GM18517 (cell line): Measurements from ENCODE around the gene ANO9.
"Not testable (repeated sequence)": the region's sequence is repeated elsewhere in the genome, so short reads cannot be mapped to it uniquely, and the experiment has no call there.

Experiments
- ATAC-seq: cut with Tn5 transposase; IDR thresholded peaks from one replicate; pipeline ENCODE4 v1.9.1; 2021; ENCODE audit warnings: mild to moderate bottlenecking, moderate library complexity; ENCODE audit not compliant: unreplicated experiment

Gene ANO9

DNA sequence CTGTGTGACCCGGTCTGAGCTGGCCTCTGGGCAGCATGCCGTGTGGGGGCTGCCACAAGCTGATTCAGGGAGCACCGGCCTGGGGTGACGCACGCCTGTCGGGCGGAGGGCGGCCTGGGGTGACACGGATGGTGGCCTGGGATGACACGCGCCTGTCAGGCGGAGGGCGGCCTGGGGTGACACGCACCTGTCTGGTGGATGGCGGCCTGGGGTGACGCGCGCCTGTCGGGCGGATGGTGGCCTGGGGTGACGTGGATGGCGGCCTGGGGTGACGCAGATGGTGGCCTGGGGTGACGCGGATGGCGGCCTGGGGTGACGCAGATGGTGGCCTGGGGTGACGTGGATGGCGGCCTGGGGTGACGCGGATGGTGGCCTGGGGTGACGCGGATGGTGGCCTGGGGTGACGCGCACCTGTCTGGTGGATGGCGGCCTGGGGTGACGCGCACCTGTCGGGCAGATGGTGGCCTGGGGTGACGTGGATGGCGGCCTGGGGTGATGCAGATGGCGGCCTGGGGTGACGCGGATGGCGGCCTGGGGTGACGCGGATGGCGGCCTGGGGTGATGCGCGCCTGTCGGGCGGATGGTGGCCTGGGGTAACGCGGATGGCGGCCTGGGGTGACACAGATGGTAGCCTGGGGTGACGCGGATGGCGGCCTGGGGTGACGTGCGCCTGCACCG is 29.8 kb upstream of the ANO9 start:
- no peak for ATAC-seq

GRCh38 chr11:469684-470560 is 28.1 kb upstream of the ANO9 start:
- no peak for ATAC-seq

GRCh38 chr11:469026-469683 is 27.3 kb upstream of the ANO9 start:
- not testable (repeated sequence) for ATAC-seq

GRCh38 chr11:468493-468892 is 26.7 kb upstream of the ANO9 start:
- ATAC-seq: no peak

- ATAC-seq: no peak
These were observed 26.2 kb upstream of the ANO9 start for GRCh38 chr11:468036-468435.

GRCh38 chr11:465896-466530 is 24.2 kb upstream of the ANO9 start:
- no peak for ATAC-seq

GRCh38 chr11:464316-464715 is 22.5 kb upstream of the ANO9 start:
- no peak for ATAC-seq

DNA sequence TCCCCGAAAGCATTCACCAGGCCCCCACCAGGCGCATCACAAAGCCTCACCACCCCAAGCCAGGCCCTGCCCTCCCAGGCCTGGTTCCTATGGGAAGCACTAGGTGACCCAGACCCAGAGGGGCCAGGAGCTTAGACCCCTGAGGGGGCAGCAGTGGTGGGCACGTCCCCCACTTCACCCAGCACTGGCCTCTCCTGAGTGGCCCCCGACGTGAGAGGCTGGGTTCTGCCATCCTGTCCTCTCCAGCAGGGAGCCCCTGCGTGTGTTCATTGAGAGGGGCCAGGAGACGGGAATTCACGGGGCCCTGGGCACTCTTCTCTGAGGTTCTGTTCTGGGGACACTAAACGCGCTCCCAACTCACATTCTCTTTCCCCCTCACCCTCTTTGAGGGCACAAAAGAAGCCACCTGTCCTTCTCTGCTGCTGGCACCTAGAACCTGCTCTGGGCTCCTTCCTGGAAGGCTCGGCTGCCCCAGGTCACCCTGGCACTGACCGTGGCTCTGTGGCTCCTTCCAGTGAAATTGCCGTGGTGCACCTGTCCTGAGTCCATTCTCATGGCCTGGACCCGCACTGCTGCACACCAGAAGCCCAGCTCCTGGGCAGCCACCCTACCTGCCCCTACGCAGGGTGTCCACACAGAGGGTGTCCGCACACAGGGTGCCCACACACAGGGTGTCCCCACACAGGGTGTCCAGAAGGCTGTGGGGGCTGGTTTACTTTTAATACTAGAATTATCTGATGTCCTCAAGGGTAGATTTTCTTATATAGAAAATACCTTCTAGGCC is 20.5 kb upstream of the ANO9 start:
- ATAC-seq: no peak

DNA sequence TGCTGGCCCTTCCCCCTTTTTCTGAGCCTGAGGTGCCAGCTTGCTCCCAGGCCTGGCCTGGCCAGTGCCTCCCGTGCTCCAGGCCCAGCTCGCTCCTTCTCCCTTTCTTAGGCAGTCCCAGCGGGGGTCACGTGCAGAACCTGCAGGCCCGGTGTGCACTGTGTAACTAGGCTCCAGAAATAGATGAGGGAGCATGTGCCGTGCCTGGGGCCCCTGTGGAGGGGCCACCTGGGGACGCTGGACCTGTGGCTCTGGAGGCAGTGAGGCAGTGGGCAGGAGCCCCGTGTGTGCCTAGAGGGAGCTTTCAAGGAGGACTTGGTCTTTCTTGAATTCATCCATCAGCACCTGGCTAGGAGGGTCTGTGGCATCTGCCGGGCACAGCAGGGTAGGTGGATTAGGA is 19.8 kb upstream of the ANO9 start:
- ATAC-seq: no peak

DNA sequence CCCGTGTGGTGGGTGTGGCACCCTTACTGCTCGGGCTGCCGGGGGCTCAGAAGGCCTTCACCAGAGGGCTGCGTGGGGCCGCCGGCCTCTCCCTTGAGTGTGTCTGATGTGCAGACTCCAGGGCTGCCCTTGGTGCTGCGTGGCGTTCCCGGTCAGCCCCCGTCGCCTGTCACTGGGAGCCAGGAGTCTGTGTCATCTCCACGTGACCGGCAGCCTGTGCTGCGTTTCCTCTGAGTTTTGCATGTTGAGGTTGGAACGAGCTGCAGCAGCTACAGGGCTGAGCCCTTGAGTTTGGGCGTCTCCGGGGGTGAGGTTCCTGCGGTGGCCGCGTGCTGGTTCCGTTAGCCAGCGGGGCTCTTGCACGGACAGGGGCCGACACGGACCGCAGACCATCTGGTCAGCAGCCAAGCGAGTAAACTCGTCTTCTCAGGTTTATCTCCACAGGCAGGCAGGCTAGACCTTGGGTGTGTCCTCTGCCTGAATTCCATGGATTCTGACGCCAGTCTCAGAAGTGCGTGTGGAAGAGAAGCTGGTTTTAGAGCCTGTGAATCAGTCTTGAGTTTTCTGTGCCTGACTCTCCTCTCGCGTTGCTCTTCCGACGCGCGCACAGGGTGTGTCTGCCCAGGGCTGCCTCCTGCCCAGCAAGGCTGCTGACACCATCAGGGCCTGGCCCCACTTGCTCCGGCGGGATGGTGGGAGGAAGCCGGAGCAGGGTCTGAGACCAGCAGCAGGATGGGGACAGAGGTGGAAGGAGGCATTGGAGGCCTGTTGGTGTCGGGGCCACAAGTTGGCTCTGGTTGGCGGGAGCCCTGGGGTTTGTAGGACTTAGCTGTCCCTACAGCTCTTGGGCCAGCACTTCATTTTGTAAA is 18.8 kb upstream of the ANO9 start:
- no peak for ATAC-seq

DNA sequence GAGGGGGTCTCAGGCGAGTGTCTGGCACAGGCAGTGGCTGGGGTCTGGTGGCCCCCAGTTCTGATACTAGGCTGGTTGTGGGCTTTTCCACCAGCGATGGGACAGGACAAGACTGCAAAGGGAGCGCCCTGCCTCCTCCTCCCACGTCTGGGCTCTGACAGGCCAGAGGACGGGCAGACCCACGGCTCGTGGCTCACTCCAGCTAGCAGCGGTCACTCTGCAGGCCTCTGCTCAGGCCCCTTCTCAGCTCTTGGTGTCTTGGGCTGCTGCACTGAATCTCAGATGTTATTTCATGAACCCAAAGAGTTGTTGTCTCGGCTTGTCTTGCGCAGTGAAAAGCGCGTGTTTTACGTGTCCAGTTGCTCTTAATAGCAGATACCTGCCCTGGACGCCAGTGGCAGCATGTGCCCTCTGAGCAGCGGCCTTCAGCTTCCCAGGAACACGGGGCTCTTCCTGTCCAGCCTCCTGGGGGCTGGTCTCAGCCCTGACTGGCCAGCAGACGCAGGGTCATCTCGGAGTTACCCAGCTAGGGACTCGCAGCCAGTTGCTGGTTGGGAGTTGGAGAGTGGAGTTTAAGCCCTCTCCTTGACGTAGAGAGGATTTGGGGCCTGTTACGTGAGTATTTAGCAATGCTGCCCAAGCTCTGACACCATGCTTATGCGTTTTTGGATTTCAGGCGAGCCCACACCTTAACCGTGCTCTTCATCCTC is 17.9 kb upstream of the ANO9 start:
- no peak for ATAC-seq

- no peak for ATAC-seq
These were observed 15.4 kb upstream of the ANO9 start for GRCh38 chr11:457111-457760.

GRCh38 chr11:456533-456932 is 14.7 kb upstream of the ANO9 start:
- ATAC-seq: no peak

GRCh38 chr11:455566-456147 is 13.8 kb upstream of the ANO9 start:
- no peak for ATAC-seq

GRCh38 chr11:454801-455565 is 13.2 kb upstream of the ANO9 start:
- no peak for ATAC-seq

DNA sequence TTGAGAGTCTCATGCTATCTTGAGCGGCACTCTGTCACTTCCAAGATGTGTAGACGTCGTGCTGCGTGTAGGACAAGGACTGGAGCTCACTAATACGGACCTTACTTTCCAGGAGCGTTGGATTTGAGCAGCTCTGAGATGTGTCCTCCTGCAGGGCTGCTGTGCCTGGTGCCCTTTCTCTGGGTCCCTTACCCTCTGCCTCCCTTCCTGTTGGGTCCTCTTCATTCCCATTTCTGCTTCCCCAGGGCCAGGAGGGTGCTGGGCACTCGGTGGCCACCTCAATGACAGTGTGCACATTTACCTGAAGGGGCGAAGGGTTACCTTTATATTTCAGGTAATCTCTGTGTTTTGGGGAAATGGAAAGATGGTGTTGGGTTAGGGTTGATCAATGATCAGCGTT is 12.2 kb upstream of the ANO9 start:
- no peak for ATAC-seq

DNA sequence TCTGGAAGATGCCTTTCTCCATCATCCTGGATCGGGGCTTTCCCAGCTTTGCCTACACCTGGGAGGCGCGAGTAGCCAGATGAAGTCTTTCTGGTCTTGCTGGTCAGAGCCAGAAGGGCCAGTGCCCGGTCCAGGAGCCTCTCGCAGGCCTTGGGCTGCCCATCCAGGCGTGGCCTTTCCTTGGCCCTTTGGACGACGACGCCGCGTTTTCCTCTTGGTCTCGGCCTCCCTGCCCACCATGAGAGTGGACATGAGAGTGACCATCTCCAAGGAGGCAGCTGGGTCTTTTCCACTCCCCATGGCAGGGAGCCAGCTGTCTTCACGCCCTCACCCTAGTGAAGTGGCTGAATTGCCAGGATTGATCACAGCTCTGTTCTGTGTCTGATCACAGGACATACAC is 11.8 kb upstream of the ANO9 start:
- ATAC-seq: no peak
